ENCODE measurements around the gene UPK3BL2.
A peak's percentile ranks its signal among the peaks of the same experiment; 100 is the strongest.
"Not testable (repeated sequence)": the region's sequence is repeated elsewhere in the genome, so short reads cannot be mapped to it uniquely, and the experiment has no call there.

The UPK3BL2 gene

GRCh38 chr7:102527182-102527581, 16.3 kb downstream of the UPK3BL2 start:
- H3K4me1 ChIP-seq (ENCODE audit: control insufficient read depth, insufficient read depth, low read length); H3K27me3 ChIP-seq (replicated peaks; ENCODE audit: control insufficient read depth, insufficient read depth, low read length); DNase-seq (ENCODE audit: low read depth); H3K36me3 ChIP-seq (ENCODE audit: control insufficient read depth, insufficient read depth, low read length, severe bottlenecking); H3K9ac ChIP-seq (ENCODE audit: low read length); H3K4me3 ChIP-seq (ENCODE audit: low read length); H3K9me3 ChIP-seq (ENCODE audit: control insufficient read depth, low read length): not testable (repeated sequence)

DNA sequence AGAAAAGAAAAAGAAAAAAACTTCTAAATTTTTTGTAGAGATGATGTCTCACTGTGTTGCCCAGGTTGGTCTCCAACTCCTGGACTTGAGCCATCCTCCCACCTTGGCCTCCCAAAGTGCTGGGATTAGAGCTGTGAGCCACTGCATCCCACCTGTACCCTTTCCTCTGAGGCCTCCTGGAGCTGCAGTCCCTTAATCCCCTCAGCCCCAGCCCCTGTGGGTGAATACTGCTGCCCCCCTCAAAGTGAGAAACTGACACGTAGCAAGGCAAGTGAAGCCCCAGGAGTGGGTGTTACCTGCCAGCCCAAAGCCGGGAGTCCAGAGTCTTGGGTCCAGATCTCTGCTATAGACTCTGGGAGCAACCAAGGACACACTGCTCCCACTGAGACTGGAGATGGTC, 18.7 kb downstream of the UPK3BL2 start:
- not testable (repeated sequence) for H3K9me3 ChIP-seq (ENCODE audit: control insufficient read depth, low read length); H3K4me1 ChIP-seq (ENCODE audit: control insufficient read depth, insufficient read depth, low read length); H3K9ac ChIP-seq (ENCODE audit: low read length); H3K4me3 ChIP-seq (ENCODE audit: low read length); H3K36me3 ChIP-seq (ENCODE audit: control insufficient read depth, insufficient read depth, low read length, severe bottlenecking); DNase-seq (ENCODE audit: low read depth); H3K27me3 ChIP-seq (replicated peaks; ENCODE audit: control insufficient read depth, insufficient read depth, low read length)

GRCh38 chr7:102520797-102521196, 22.7 kb downstream of the UPK3BL2 start:
- not testable (repeated sequence) for H3K4me1 ChIP-seq (ENCODE audit: control insufficient read depth, insufficient read depth, low read length)

DNA sequence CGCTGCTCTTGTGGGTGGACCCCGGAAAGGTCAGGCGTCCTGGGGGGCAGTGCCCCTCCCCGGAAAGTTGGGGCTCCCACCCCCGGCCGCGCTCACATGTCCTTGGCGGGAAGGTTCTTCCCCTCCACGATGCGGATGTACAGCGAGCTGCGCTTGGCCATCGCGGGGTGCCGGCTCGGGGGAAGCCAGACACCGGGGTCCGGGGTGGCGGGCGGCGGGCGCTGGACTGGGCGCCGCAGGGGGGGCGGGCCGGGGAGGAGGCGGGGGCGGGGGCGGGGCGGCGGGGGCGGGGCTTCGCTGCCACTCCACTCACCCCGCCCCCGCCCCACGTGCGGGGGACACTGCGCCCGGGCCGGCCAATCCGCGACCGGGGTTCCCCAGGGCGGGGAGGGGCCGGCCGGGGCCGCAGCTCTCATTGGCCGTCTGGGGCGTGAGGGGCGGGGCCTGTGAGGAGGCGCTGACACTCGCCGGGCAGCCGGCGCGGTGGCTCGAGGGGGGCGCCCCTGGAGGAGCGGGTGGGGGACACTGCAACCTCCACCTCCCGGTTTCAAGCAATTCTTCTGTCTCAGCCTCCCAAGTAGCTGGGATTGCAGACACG, 25.8 kb downstream of the UPK3BL2 start, which contains the start of gene RASA4B:
Gene RASA4B, minus strand, starts transcription at position 228 of the 598 bp plus-strand sequence. Its CDS starts 67 bp downstream, at position 161.
- not testable (repeated sequence) for H3K4me1 ChIP-seq (ENCODE audit: control insufficient read depth, insufficient read depth, low read length); H3K9me3 ChIP-seq (ENCODE audit: control insufficient read depth, low read length); H3K4me3 ChIP-seq (ENCODE audit: low read length); H3K36me3 ChIP-seq (ENCODE audit: control insufficient read depth, insufficient read depth, low read length, severe bottlenecking); H3K27me3 ChIP-seq (replicated peaks; ENCODE audit: control insufficient read depth, insufficient read depth, low read length); H3K9ac ChIP-seq (ENCODE audit: low read length)
- DNase-seq (ENCODE audit: low read depth): peak; percentile 41

More at GRCh38 chr7:102520797-102521196, 22.7 kb downstream of the UPK3BL2 start:
- not testable (repeated sequence) for H3K27me3 ChIP-seq (replicated peaks; ENCODE audit: control insufficient read depth, insufficient read depth, low read length); DNase-seq (ENCODE audit: low read depth); H3K4me3 ChIP-seq (ENCODE audit: low read length); H3K9ac ChIP-seq (ENCODE audit: low read length); H3K36me3 ChIP-seq (ENCODE audit: control insufficient read depth, insufficient read depth, low read length, severe bottlenecking); H3K9me3 ChIP-seq (ENCODE audit: control insufficient read depth, low read length)

DNA sequence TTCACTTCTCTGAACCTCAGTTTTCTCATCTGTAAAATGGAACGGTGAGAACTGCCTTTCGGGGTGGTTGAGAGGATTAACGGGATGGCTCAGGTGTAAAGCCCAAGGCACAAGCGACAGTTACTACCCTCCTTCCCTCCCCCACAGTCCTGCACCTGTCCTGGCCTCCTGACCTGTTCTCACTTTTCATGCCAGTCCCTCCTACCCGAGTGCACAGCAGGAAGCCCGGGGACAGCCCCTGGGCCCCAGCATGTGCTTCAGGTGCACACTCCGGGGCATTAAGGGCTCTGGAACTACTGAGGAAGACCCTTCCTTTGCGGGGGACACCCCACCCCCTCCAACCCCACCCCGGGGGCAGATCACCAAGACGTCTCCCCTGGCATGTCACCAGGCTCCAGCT, 26.5 kb downstream of the UPK3BL2 start:
- DNase-seq (ENCODE audit: low read depth); H3K9ac ChIP-seq (ENCODE audit: low read length); H3K4me1 ChIP-seq (ENCODE audit: control insufficient read depth, insufficient read depth, low read length); H3K27me3 ChIP-seq (replicated peaks; ENCODE audit: control insufficient read depth, insufficient read depth, low read length); H3K4me3 ChIP-seq (ENCODE audit: low read length); H3K9me3 ChIP-seq (ENCODE audit: control insufficient read depth, low read length); H3K36me3 ChIP-seq (ENCODE audit: control insufficient read depth, insufficient read depth, low read length, severe bottlenecking): not testable (repeated sequence)

DNA sequence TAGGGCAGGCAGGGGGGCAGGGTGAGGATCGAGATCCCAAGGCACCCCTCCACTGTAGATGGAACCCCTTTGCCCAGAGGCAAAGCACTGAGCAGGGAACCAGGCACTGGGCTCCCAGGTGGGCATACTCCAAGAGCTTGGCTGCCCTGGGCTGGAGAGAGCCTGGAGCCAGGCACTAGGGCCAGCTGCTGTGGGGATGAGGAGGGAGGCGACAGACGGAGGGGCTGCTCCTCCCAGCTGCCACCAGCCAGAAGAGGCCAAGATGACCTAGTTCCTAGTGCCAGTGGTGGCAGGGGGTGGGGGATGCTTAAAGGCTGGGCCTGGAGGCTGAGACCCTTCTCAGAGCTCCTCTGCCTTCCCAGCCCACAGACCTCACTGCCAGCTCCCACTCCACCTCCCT, 27.6 kb downstream of the UPK3BL2 start:
- H3K4me1 ChIP-seq (ENCODE audit: control insufficient read depth, insufficient read depth, low read length); H3K9me3 ChIP-seq (ENCODE audit: control insufficient read depth, low read length); DNase-seq (ENCODE audit: low read depth); H3K9ac ChIP-seq (ENCODE audit: low read length); H3K36me3 ChIP-seq (ENCODE audit: control insufficient read depth, insufficient read depth, low read length, severe bottlenecking); H3K27me3 ChIP-seq (replicated peaks; ENCODE audit: control insufficient read depth, insufficient read depth, low read length); H3K4me3 ChIP-seq (ENCODE audit: low read length): not testable (repeated sequence)

DNA sequence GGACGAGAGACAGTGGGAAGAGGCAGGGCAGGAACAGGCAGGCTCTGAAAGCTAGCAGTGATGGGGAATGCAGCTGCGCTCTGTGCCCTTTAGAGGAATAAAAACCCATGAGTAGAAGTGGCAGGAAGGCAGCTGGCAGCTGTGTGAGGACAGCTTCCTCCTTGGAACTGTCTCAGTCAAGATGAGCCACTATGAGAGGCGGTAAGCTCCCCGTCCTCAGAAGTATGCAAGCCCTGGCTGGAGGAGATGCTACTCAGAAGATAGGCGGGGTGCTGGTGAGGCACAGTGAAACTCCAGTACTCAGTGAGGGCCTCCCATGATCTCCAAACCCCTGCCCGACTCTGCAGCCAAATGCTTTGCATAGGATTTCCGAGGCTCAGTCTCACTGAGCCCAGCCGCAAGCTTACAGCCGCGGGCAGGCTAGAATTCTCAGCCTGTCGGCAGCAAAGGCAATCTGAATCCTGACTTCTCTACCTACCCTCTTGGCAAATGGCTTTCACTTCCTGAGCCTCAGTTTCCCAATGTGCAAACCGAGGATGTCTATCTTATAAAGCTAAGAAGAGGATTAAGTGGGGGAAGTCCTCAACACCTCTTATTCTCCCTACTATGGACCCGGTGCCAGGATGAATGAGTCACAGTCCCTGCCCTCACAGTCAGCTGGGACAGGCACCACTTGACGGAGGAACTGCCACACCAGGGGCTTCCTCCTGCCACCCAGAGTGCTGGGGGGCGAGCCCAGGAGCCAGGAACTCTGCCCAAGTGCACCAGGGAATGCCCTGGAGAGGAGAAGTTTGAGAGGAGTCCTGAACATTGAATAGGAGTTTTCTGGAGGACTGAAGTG, 28.4 kb downstream of the UPK3BL2 start:
- not testable (repeated sequence) for H3K36me3 ChIP-seq (ENCODE audit: control insufficient read depth, insufficient read depth, low read length, severe bottlenecking); H3K9ac ChIP-seq (ENCODE audit: low read length); DNase-seq (ENCODE audit: low read depth); H3K27me3 ChIP-seq (replicated peaks; ENCODE audit: control insufficient read depth, insufficient read depth, low read length); H3K4me1 ChIP-seq (ENCODE audit: control insufficient read depth, insufficient read depth, low read length); H3K4me3 ChIP-seq (ENCODE audit: low read length); H3K9me3 ChIP-seq (ENCODE audit: control insufficient read depth, low read length)

GRCh38 chr7:102512642-102513221, 30.8 kb downstream of the UPK3BL2 start:
- H3K36me3 ChIP-seq (ENCODE audit: control insufficient read depth, insufficient read depth, low read length, severe bottlenecking); H3K4me3 ChIP-seq (ENCODE audit: low read length); H3K4me1 ChIP-seq (ENCODE audit: control insufficient read depth, insufficient read depth, low read length); H3K27me3 ChIP-seq (replicated peaks; ENCODE audit: control insufficient read depth, insufficient read depth, low read length); H3K9me3 ChIP-seq (ENCODE audit: control insufficient read depth, low read length); H3K9ac ChIP-seq (ENCODE audit: low read length): not testable (repeated sequence)
- peak; percentile 74 for DNase-seq (ENCODE audit: low read depth)

GRCh38 chr7:102511860-102512522, 31.5 kb downstream of the UPK3BL2 start:
- H3K27me3 ChIP-seq (replicated peaks; ENCODE audit: control insufficient read depth, insufficient read depth, low read length); H3K4me1 ChIP-seq (ENCODE audit: control insufficient read depth, insufficient read depth, low read length); H3K4me3 ChIP-seq (ENCODE audit: low read length); H3K9ac ChIP-seq (ENCODE audit: low read length); DNase-seq (ENCODE audit: low read depth); H3K36me3 ChIP-seq (ENCODE audit: control insufficient read depth, insufficient read depth, low read length, severe bottlenecking); H3K9me3 ChIP-seq (ENCODE audit: control insufficient read depth, low read length): not testable (repeated sequence)

- H3K27me3 ChIP-seq (replicated peaks; ENCODE audit: control insufficient read depth, insufficient read depth, low read length); H3K36me3 ChIP-seq (ENCODE audit: control insufficient read depth, insufficient read depth, low read length, severe bottlenecking); H3K9ac ChIP-seq (ENCODE audit: low read length); H3K4me3 ChIP-seq (ENCODE audit: low read length); H3K9me3 ChIP-seq (ENCODE audit: control insufficient read depth, low read length); DNase-seq (ENCODE audit: low read depth); H3K4me1 ChIP-seq (ENCODE audit: control insufficient read depth, insufficient read depth, low read length): not testable (repeated sequence)
Measured at GRCh38 chr7:102510575-102510974, 32.9 kb downstream of the UPK3BL2 start.

- H3K36me3 ChIP-seq (ENCODE audit: control insufficient read depth, insufficient read depth, low read length, severe bottlenecking); DNase-seq (ENCODE audit: low read depth); H3K27me3 ChIP-seq (replicated peaks; ENCODE audit: control insufficient read depth, insufficient read depth, low read length); H3K4me1 ChIP-seq (ENCODE audit: control insufficient read depth, insufficient read depth, low read length); H3K9ac ChIP-seq (ENCODE audit: low read length); H3K9me3 ChIP-seq (ENCODE audit: control insufficient read depth, low read length); H3K4me3 ChIP-seq (ENCODE audit: low read length): not testable (repeated sequence)
Measured at GRCh38 chr7:102507410-102508088, 35.9 kb downstream of the UPK3BL2 start.

Data from adipocyte (in vitro differentiated cells).